ENCODE results near the gene AAR2.
A peak's percentile ranks its signal among the peaks of the same experiment; 100 is the strongest.

The AAR2 gene

DNA sequence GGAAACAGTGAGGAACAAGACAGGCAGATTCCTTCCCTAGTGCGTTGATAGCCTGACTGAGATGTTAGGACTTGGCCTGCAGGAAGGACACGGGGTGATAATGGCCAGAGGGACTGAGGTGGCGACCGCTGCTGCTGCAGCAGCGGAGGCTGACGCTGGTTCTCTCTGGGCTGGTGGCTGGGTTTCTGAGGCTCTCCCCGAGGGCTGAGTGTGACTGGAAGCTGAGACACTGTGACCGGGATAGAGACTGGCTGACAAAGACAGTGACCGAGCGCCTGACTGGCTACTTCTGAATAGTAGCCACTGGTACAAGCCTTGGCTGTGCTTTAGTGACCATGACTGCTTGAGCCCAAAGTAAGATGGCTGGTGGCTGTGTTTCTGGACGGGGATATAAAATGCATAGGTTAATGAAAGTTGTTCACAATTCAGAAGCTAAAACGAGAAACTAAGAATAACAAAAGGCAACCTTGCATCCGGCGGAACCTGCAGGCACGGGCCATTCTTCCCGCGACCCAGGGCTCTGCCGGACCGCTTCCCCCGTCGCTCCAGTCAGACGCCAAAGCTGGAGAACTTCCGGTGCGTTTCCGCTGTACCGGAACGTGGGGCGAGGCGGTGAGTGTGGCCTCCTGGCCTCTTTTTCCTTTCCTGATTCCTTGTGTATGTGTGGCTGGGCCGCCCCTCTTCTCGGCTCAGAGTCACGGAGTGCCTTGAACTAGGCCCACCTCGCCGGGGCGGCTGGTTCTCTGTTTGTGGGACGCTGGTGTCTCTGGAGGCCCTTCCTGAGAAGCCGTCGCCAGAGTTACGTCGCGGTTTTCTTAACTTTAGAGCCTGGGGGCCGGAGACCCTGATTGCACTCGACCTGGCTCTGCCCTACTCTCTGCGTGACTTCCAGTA, at the start of gene AAR2:
Gene AAR2, plus strand, starts transcription at position 587 of the 894 bp plus-strand sequence. CDS start 3,391 bp downstream, outside the sequence.
- DNase-seq = peak; percentile 93

DNA sequence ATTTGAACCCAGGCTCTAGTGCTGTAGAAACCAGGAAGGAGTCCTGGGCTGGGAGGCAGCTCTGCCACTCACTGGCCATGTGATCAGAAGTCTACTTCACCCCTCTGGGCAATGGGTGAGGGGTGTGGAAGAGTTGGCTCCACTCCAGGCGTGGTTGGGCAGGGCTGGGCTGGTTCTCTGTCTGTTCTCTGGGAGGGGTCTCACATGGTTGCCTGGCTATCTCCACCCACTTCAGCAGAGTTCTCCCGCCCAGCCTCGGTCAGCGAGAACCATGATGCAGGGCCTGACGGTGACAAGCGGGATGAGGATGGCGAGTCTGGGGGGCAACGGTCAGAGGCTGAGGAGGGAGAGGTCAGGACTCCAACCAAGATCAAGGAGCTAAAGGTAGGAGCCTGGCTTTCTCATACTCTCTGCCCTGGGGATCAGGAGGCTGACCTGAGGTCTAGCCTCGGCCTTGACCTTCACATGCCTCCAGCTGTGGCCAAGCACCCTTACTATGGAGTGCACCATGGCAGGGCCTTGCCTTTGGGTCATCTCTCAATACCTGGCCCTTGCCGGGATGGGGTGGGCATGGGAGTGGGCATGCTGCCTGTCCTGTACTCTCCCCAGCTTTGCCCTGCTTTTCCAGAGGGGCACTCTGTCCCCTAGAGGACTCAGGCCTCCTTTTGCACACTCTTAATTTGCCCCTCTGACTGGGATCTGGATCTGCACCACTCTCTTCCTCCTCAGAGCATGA, 42.1 kb upstream of the AAR2 start:
- no peak for DNase-seq

GRCh38 chr20:36196676-36197075, 39.6 kb upstream of the AAR2 start:
- no peak for DNase-seq

- DNase-seq = no peak
Observed at GRCh38 chr20:36197271-36197670, 39.0 kb upstream of the AAR2 start.

DNA sequence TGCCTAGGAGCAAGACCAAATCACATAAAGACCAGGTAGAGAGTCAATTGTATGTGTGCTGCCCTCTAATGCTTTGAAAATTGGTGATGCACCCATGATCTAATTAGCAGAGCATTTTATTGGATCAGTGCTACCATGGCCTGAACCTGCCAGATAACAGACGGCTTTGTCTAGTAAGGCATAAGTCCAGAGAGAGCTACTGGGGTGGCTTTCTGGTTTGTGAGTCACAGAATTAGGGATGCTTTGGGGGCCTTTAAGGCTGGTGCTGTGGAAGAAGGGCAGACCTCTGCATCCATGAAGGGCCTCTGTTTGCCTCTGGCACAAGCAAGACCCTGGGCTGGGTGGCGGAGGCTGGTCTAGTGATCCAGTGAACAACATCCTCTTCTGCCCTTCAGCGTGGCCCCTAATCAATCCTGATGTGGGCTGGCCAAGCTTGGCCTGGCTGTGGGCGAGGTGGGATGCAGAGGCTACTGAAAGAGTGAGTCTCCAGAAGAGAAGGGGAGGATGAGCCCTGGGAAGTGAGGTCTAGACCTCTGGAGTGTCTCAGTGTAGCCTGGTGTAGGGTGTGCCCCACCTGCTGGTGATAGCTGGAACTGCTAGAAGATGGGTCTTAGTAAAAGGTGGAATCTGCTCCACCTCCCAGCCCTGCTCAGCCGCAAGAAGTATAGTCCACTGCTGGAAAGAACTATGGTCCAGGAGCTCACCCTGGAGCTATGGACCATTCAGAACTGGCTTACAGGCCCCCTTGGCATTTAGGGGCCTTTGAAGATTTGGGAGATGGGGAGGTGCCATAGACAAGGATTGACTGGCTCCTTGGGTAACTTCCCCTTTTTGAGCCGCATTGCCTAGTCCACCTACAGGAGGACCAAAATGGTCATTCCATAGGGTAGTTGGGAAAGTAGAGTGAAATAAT, 36.7 kb upstream of the AAR2 start:
- peak; percentile 90 for DNase-seq

- DNase-seq = no peak
Observed at GRCh38 chr20:36200451-36200850, 35.8 kb upstream of the AAR2 start.

DNA sequence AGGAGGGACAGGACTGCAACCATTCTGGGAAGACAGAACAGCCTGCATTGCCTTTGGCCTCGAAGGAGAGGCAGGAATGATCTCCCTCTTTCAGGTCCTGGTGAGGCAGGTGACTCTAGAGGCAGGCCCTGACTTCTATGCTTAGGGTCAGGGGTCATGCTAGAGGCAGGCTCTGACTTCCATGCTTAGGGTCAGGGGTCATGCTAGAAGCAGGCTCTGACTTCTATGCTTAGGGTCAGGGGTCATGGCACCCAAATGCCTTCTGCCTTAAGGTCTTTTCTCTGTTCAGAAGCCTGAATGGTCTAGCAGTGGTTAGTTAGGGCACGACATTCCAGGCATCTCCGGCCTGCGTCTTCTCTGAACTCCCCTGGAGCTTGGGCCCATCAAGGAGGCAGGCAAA, 35.1 kb upstream of the AAR2 start:
- DNase-seq = no peak

GRCh38 chr20:36202891-36203338, 33.4 kb upstream of the AAR2 start:
- peak; percentile 80 for DNase-seq

DNA sequence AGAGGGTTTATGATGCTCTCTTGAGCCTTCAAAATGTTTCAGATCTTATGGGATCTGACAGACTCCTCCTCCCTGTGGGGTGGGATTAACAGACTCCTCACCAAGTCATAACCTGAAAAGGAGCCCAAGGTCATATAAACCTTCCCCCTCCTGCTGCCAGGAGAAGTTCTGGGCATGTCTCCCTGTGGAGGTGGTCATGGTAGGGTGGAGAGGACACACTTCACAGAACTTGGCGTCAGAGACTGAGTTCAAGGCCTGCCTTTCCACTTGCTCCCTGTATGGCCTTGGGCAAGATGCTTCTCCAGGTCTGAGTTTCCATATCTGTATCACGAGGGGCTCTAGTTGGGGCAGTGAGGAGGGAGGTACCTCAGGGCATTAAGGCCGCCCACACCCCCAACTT, 32.4 kb upstream of the AAR2 start:
- DNase-seq = no peak

GRCh38 chr20:36205026-36205425, 31.3 kb upstream of the AAR2 start:
- no peak for DNase-seq

GRCh38 chr20:36206068-36206467, 30.2 kb upstream of the AAR2 start:
- no peak for DNase-seq

DNA sequence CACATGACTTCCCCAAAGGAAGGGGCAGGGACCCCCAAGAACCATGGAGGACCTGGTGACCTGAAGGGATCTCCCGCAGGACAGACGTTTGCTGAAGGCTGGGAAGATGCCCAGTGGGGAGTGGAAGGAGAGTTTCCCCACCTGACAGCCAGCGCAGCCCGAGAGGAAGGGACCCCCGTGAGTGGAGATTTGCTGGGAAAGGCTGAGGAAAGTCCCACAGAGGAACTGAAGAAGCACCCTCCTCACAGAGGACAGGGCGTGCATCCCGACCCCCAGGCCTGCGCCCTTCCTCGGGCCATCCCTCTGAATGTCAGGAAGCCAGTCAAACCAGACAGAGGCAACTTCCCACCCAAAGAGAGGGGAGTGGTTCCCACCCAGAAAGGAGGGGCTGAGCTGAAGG, 29.6 kb upstream of the AAR2 start:
- no peak for DNase-seq

GRCh38 chr20:36207602-36208001, 28.7 kb upstream of the AAR2 start:
- no peak for DNase-seq

GRCh38 chr20:36208257-36208656, 28.0 kb upstream of the AAR2 start:
- no peak for DNase-seq

DNA sequence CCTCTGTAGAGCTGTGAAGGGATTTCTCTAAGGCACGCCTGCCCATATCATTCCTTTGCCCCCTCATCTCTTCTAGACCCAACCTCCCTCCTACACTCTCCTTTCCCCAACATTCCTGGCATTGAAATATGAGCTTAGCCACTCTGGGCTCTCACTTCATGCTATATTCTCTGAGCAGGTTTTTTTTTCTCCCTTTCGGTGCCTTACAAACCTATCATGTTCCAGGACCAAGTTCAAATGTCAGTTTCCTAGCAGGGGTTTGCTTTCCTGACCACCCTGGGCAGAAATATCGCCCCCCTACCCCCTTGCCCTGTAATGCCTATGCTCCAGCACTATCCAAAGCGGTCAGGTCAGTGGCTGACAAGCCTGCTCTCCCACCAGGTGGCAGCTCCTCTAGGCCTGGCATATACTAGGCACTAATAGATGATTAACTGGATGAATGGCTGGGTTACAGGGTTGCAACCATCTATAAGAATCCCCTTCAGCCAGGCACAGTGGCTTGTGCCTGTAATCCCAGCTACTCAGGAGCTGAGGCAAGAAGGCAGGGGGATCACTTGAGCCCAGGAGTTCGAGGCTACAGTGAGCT, 25.7 kb upstream of the AAR2 start:
- no peak for DNase-seq

DNA sequence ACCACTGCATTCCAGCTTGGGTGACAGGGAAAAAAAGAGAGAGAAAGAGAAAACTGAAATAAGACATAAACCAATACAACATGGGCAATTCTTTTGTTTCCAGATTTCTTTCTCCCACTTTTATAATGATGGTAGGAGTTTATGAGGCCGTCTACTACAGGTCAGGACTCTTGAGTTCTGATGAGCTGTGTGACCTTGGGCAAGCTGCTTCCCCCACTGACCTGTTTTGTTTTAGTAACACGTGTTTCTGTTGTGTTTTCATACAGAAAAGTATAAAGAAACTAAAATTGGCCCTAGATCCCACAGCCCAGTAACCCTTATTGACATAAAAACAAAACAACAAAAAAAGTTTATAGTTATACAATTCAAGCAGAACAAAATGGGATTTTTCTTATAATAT, 22.9 kb upstream of the AAR2 start:
- no peak for DNase-seq

- peak; percentile 12 for DNase-seq
Observed at GRCh38 chr20:36214684-36215256, 21.5 kb upstream of the AAR2 start.

DNA sequence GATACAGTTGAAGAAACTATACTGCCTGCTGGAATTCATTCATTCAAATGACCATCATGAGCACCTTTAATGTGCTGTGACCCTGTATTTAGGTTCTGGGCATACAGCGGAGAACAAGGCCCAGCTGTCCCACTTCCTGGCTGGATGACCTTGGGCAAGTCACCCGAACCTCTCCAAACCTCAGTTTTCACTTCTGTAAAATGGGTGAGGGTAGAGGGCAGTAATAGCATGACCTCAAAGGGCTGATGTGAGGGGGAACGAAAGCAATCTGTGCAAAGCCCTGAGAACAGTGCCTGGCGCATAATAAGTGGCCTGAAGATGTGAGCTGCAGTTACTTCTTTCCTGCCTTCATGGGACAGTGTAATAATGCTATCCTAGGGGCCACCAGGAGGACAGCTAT, 20.5 kb upstream of the AAR2 start:
- DNase-seq = no peak

GRCh38 chr20:36216314-36217025, 19.8 kb upstream of the AAR2 start:
- DNase-seq = no peak

DNA sequence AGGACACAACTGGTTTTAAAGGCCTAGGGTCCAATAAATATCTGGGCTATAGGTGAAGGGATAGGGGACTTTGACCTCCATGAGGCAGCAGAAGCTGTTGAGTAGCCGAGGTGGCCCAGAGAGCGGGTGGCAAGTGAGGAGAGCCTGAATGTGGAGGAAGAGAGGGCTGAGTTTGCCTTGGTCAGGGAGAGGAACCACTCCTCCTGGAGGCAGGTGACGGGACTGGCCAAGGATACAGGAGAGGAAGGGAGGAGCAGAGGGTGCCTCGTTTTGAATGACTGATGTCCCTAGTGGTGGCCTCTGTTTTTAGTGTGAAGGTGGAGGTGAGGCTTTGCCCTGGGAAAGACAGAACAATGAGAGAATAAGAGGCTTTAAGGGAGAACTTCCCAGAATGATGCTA, 19.1 kb upstream of the AAR2 start:
- no peak for DNase-seq

- DNase-seq = no peak
Observed at GRCh38 chr20:36218380-36219064, 17.8 kb upstream of the AAR2 start.
